Measurements from ENCODE around the gene MRGPRD. TPM values are rescaled to one million over a fixed set of nuclear protein-coding genes. Genes with fewer than 3 reads are reported as not detected.

The MRGPRD gene
- total RNA-seq, 1 experiment from 2014 or later: not detected

DNA sequence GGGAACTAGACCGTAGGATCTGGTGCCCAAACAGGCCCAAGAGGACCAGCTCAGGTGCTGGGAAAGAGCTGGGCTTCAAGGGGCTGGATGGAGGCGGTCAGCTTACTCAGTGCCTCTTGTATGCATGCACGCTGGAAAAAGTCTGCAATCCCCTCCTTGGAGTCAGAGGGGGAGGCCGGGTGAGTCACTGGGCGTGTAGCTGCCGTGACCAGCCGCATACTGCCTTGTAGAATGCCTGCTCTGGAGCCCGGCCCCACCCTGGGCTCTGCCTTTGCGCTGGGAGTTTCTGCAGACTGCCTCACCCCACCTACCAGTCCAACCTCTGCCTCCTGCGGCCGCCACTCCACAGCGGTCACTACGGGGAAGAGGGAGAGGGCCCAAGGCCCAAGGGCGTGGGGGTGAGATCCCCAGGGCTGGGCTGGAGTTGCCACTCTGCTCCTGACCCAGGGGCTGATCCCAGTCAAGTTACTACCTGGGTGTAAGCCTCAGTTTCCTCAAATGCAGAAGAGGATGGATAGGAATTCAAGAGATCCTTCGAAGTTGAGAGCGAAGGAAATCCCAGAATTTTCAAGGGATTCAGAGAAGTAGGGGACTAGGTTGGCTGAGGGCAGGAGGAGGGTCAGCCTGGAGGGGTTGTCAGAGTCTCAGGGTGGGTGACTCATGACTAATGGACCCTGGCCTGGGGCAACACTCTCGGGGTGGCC lies 28.1 kb upstream of the MRGPRD start:
- intact Hi-C loops (cut with micrococcal nuclease; ENCODE audit: unreplicated experiment): loop anchor here (10.0 kb wide), 1 partner anchor 76 kb away; no protein-coding TSS in a partner anchor
- no peaks in the 10 kb centered on the region for H3K36me3 ChIP-seq (ENCODE audit: low read depth)
- TF ChIP-seq, protein P1, sequence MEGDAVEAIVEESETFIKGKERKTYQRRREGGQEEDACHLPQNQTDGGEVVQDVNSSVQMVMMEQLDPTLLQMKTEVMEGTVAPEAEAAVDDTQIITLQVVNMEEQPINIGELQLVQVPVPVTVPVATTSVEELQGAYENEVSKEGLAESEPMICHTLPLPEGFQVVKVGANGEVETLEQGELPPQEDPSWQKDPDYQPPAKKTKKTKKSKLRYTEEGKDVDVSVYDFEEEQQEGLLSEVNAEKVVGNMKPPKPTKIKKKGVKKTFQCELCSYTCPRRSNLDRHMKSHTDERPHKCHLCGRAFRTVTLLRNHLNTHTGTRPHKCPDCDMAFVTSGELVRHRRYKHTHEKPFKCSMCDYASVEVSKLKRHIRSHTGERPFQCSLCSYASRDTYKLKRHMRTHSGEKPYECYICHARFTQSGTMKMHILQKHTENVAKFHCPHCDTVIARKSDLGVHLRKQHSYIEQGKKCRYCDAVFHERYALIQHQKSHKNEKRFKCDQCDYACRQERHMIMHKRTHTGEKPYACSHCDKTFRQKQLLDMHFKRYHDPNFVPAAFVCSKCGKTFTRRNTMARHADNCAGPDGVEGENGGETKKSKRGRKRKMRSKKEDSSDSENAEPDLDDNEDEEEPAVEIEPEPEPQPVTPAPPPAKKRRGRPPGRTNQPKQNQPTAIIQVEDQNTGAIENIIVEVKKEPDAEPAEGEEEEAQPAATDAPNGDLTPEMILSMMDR (conservative IDR thresholded peaks at IDR 0.05): no peak
- no peak for TF ChIP-seq EZH2 (IDR thresholded peaks at IDR 0.05; ENCODE audit: low read depth)
- H3K4me2 ChIP-seq: peak overlapping the region; percentile 59
- H3K9me3 ChIP-seq (ENCODE audit: insufficient read depth, low read depth): no peaks in the 10 kb centered on the region
- H4K20me1 ChIP-seq (ENCODE audit: insufficient read depth): no peaks in the 10 kb centered on the region
- POLR2A ChIA-PET (ENCODE audit: unreplicated experiment): interaction anchor here (0.5 to 0.6 kb wide), 3 partner anchors 139 to 686 kb away, joined by 3 to 4 read pairs (median 3); no protein-coding TSS in a partner anchor
- H2AFZ ChIP-seq: no peak overlapping the region
- H3F3A ChIP-seq (ENCODE audit: insufficient read depth, low read depth): peaks cover 23% of the 10 kb centered on the region
- TSS peak; percentile 93 for BruUV-seq (replicated peaks)
- H3K4me3 ChIP-seq: no peak overlapping the region
- no peaks in the 10 kb centered on the region for H3K9me2 ChIP-seq (ENCODE audit: insufficient read depth)
- H3K27me3 ChIP-seq (ENCODE audit: insufficient read depth, low read depth): peaks cover 10% of the 10 kb centered on the region; the same call in 1 of the 2 replicates
- CTCF ChIA-PET: interaction anchor here (1.0 kb wide), 1 partner anchor 40 kb away, joined by 3 read pairs; the partner anchor contains the start of gene TPCN2
- peak; percentile 93 to 95 for DNase-seq
- peaks cover 40% of the 10 kb centered on the region for H3K4me1 ChIP-seq (replicated peaks; ENCODE audit: insufficient read depth)
- peak overlapping the region; percentile 17 for H3K27ac ChIP-seq
- no peaks in the 10 kb centered on the region for H3K79me2 ChIP-seq (ENCODE audit: low read depth)

DNA sequence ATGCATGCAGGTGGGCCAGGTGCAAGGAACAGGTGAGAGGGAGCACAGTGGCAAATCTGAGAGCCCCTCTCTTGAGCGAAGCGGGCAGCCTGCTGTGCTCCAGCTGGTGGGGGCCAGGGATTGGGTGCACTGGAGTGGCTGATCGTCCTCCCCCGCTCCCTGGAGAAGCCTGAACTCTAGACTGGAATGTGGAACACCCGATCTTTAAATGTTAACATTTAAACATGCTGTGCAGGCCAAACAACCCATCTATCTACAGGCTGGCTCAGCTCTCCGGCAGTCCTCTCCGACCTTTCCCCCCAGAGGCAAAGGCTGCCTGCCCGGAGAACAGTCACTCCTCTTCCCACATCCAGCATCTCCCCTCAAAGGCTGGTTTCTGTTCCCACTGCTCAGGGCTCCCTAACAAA lies 27.2 kb upstream of the MRGPRD start:
- peaks cover 40% of the 10 kb centered on the region for H3K4me1 ChIP-seq (replicated peaks; ENCODE audit: insufficient read depth)
- no peaks in the 10 kb centered on the region for H3K9me3 ChIP-seq (ENCODE audit: insufficient read depth, low read depth)
- H3K27ac ChIP-seq: no peak overlapping the region; the same call in 1 of the 2 replicates
- peak overlapping the region; percentile 40 for H3K4me2 ChIP-seq
- ChIA-PET CTCF (interaction anchor here (1.0 kb wide), 1 partner anchor 41 kb away, joined by 3 read pairs; the partner anchor contains the start of gene TPCN2), POLR2A (ENCODE audit: unreplicated experiment) (interaction anchor here (0.5 to 0.6 kb wide), 3 partner anchors 138 to 687 kb away, joined by 3 to 4 read pairs (median 3); no protein-coding TSS in a partner anchor)
- H3F3A ChIP-seq (ENCODE audit: insufficient read depth, low read depth): peaks cover 23% of the 10 kb centered on the region
- H4K20me1 ChIP-seq (ENCODE audit: insufficient read depth): no peaks in the 10 kb centered on the region
- DNase-seq: peak in 1 of 2 experiments; percentile 18
- no peaks in the 10 kb centered on the region for H3K36me3 ChIP-seq (ENCODE audit: low read depth)
- BruUV-seq (replicated peaks): no TSS peak
- TF ChIP-seq, protein P1 (conservative IDR thresholded peaks at IDR 0.05): no peak
- TF ChIP-seq EZH2 (IDR thresholded peaks at IDR 0.05; ENCODE audit: low read depth): no peak
- no peak overlapping the region for H3K4me3 ChIP-seq
- intact Hi-C loops (cut with micrococcal nuclease; ENCODE audit: unreplicated experiment): loop anchor here (10.0 kb wide), 1 partner anchor 77 kb away; no protein-coding TSS in a partner anchor
- peaks cover 10% of the 10 kb centered on the region for H3K27me3 ChIP-seq (ENCODE audit: insufficient read depth, low read depth)
- no peak overlapping the region for H2AFZ ChIP-seq
- no peaks in the 10 kb centered on the region for H3K79me2 ChIP-seq (ENCODE audit: low read depth)
- H3K9me2 ChIP-seq (ENCODE audit: insufficient read depth): no peaks in the 10 kb centered on the region

DNA sequence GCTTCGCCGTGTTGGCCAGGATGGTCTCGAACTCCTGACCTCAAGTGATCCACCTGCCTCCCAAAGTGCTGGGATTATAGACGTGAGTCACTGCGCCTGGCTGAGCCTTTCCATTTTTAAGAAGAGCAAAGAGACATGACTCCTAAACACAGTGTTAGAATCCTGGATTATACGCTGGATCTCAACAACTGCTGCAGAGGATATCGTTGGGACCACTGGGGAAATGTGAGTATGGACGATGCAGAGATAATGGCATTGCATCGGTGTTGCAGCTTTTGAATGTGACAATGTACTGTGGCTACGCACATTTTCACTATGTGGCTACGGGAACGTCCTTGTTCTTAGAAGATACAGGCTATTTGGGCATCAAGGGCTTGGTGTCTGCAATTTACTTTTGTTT lies 26.0 kb upstream of the MRGPRD start:
- CTCF ChIA-PET: interaction anchor here (0.5 kb wide), 1 partner anchor 17 kb away, joined by 7 read pairs; no protein-coding TSS in a partner anchor

More for the DNA sequence above, 26.0 kb upstream of the MRGPRD start:
- Histone ChIP-seq H3K4me1 (replicated peaks; ENCODE audit: insufficient read depth) (peaks cover 40% of the 10 kb centered on the region), H3K27ac (no peak overlapping the region), H3K36me3 (ENCODE audit: low read depth) (no peaks in the 10 kb centered on the region), H3K4me3 (no peak overlapping the region), H4K20me1 (ENCODE audit: insufficient read depth) (no peaks in the 10 kb centered on the region), H3F3A (ENCODE audit: insufficient read depth, low read depth) (peaks cover 23% of the 10 kb centered on the region), H3K4me2 (no peak overlapping the region), H3K9me3 (ENCODE audit: insufficient read depth, low read depth) (no peaks in the 10 kb centered on the region), H3K79me2 (ENCODE audit: low read depth) (no peaks in the 10 kb centered on the region), H2AFZ (no peak overlapping the region), H3K27me3 (ENCODE audit: insufficient read depth, low read depth) (peaks cover 21% of the 10 kb centered on the region), H3K9me2 (ENCODE audit: insufficient read depth) (no peaks in the 10 kb centered on the region)
- TF ChIP-seq EZH2 (IDR thresholded peaks at IDR 0.05; ENCODE audit: low read depth): no peak
- TF ChIP-seq, protein P1 (conservative IDR thresholded peaks at IDR 0.05): no peak
- POLR2A ChIA-PET (ENCODE audit: unreplicated experiment): no interaction called here
- intact Hi-C loops (cut with micrococcal nuclease; ENCODE audit: unreplicated experiment): loop anchor here (10.0 kb wide), 1 partner anchor 78 kb away; no protein-coding TSS in a partner anchor
- BruUV-seq (replicated peaks): no TSS peak
- DNase-seq: no peak

Measured in PC-9 (cell line).